BE2C (cell line): ENCODE data around the gene COPS3.

Experiments
- DNase-seq: peaks from one replicate; pipeline ENCODE4 v3.0.0-alpha.2; 2020
- H3K27me3 ChIP-seq: fragments of 250-450 bp; sonication (Bioruptor Pico); 2 replicates; pipeline ENCODE4 v1.5.1; 2020; ENCODE audit warnings: mild to moderate bottlenecking
- H3K36me3 ChIP-seq: fragments of 250-450 bp; sonication (Bioruptor Pico); 2 replicates; pipeline ENCODE4 v1.5.1; 2020; ENCODE audit warnings: mild to moderate bottlenecking
- H3K4me1 ChIP-seq: fragments of 250-450 bp; sonication (Bioruptor Pico); 2 replicates; pipeline ENCODE4 v1.5.1; 2020
- H3K4me3 ChIP-seq: 2 replicates; pipeline ENCODE4 v1.5.1; 2011; ENCODE audit warnings: low read depth, low read length
- H3K9me3 ChIP-seq: fragments of 250-450 bp; sonication (Bioruptor Pico); 2 replicates; pipeline ENCODE4 v1.5.1; 2020
- TF ChIP-seq, protein P1 (sequence below): IDR thresholded peaks from 2 replicates; pipeline ENCODE4 v1.5.1; 2012; ENCODE audit warnings: mild to moderate bottlenecking, low read depth, low read length

Gene COPS3

DNA sequence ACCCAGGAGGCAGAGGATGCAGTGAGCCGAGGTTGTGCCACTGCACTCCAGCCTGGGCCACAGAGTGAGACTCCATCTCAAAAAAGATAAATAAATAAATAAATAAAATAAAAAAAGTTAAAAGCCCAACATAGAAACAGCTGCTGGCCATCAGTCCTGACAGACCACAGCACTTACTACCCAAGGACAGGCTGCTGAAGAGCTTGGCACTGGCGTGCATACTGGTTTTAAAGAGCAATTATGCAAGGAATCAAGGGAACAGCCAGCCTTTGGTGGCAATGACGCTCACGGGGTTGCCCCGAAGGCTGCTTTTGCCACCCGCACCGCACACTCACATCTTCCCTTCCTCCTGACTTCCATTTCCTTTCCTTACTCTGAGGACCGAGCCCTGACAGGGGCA is 79.1 kb downstream of the COPS3 start:
- H3K9me3 ChIP-seq, result no peaks in the 10 kb centered on the region
- H3K4me1 ChIP-seq, result no peaks in the 10 kb centered on the region
- H3K27me3 ChIP-seq, result no peaks in the 10 kb centered on the region
- TF ChIP-seq, protein P1, sequence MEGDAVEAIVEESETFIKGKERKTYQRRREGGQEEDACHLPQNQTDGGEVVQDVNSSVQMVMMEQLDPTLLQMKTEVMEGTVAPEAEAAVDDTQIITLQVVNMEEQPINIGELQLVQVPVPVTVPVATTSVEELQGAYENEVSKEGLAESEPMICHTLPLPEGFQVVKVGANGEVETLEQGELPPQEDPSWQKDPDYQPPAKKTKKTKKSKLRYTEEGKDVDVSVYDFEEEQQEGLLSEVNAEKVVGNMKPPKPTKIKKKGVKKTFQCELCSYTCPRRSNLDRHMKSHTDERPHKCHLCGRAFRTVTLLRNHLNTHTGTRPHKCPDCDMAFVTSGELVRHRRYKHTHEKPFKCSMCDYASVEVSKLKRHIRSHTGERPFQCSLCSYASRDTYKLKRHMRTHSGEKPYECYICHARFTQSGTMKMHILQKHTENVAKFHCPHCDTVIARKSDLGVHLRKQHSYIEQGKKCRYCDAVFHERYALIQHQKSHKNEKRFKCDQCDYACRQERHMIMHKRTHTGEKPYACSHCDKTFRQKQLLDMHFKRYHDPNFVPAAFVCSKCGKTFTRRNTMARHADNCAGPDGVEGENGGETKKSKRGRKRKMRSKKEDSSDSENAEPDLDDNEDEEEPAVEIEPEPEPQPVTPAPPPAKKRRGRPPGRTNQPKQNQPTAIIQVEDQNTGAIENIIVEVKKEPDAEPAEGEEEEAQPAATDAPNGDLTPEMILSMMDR, result no peak
- no peak for DNase-seq
- no peak overlapping the region for H3K4me3 ChIP-seq
- peaks cover 21% of the 10 kb centered on the region for H3K36me3 ChIP-seq

DNA sequence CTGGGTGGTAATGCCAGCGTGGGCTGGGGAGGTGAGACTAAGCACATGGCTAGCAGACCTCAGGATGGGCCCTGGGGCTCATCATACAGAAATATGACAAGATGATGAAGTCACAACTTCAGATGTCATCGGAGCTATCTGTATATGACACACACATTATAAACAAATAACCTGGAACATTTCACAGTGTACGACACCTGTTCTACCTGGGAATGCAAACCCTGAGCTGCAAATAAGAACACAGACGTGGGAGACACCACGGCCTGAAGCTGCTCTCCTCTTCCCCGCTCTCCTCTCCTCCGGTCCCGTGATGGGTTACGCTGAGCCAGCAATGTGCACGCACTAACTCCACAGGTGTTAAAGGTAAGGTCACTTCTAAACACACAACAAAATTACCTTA is 79.8 kb downstream of the COPS3 start:
- no peak for DNase-seq
- Histone ChIP-seq H3K4me3 (no peak overlapping the region), H3K27me3 (no peaks in the 10 kb centered on the region), H3K36me3 (peaks cover 21% of the 10 kb centered on the region), H3K4me1 (no peaks in the 10 kb centered on the region), H3K9me3 (no peaks in the 10 kb centered on the region)
- TF ChIP-seq, protein P1, result no peak

DNA sequence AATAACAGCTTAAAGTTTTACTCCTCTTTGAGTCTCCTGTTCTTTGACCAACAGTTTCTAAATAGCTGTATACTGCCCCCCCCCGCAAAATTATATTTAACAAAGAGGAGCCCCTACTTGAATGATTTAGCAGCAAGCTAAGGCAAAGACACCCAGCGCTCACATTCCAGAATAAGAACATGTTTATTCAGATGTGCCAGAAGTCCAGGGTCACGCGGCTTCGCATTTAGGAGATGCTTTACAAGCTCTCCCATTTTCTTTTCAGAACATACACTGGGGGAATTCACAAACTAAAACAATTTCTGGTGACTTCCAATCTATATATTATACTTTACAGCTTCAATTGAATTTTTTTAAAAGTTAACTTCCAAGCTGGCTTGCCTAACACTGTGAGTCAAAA is 80.2 kb downstream of the COPS3 start:
- no peaks in the 10 kb centered on the region for H3K4me1 ChIP-seq
- H3K9me3 ChIP-seq, result no peaks in the 10 kb centered on the region
- no peaks in the 10 kb centered on the region for H3K27me3 ChIP-seq
- DNase-seq, result no peak
- H3K36me3 ChIP-seq, result peaks cover 21% of the 10 kb centered on the region
- TF ChIP-seq, protein P1, result no peak
- H3K4me3 ChIP-seq, result no peak overlapping the region

DNA sequence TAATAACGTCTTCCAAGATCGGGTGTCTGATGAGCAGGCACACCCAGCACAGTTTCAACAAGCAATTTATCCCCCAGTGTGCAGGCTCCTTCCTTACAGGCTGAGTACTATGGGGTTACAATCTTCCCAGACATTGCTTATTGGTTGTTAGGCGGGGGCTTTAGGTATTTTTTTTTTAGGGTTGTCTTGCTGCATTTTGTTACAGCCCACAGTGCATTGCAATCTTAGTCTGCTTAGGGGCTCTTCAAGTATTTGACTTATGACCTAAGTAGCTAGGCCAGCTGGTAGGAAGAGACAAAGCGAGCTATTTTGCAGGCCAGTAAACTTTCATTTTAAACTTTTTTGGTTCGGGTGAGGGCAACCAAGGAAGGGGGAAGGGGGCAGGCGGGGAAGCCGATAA is 80.7 kb downstream of the COPS3 start:
- Histone ChIP-seq H3K9me3 (no peaks in the 10 kb centered on the region), H3K4me1 (no peaks in the 10 kb centered on the region), H3K27me3 (no peaks in the 10 kb centered on the region), H3K36me3 (peaks cover 21% of the 10 kb centered on the region), H3K4me3 (no peak overlapping the region)
- TF ChIP-seq, protein P1, result no peak
- no peak for DNase-seq

DNA sequence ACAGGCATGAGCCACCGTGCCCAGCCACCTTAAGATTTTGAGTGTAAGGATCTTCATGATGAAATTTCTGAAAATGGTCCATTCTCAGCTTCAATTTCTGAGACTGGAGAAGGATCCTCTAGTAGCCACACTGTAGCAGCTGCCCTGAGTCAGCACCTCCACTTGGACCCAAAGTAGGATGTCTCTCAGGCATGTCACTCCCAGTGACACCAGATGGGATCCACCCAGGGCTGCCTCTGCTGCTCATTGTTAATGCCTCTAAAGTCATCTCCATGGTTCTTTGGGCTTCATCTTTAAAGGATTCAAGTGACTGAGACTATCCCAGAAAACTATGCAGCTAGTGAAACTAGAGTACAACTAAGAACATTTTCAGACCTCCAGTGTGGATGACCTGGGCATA is 82.8 kb downstream of the COPS3 start:
- Histone ChIP-seq H3K9me3 (no peaks in the 10 kb centered on the region), H3K27me3 (no peaks in the 10 kb centered on the region), H3K4me1 (no peaks in the 10 kb centered on the region), H3K36me3 (peaks cover 19% of the 10 kb centered on the region), H3K4me3 (no peak overlapping the region)
- TF ChIP-seq, protein P1, result no peak
- DNase-seq, result no peak

DNA sequence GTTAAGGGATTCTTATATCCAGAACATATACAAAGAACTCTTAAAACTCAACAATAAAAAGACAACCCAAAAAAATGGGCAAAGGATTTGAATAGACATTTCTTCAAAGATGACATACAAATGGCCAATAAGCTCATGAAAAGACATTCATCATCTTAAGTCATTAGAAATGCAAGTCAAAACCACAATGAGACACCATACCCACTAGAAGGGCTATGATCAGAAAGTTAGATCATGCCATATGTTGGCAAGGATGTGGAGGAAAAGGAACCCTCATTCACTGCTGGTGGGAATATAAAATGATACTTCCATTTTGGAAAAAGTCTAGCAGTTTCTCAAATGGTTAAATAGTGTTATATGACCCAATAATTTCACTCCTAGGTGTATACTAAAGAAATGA is 84.3 kb downstream of the COPS3 start:
- DNase-seq, result no peak
- TF ChIP-seq, protein P1, result no peak
- no peaks in the 10 kb centered on the region for H3K9me3 ChIP-seq
- no peaks in the 10 kb centered on the region for H3K27me3 ChIP-seq
- no peaks in the 10 kb centered on the region for H3K4me1 ChIP-seq
- H3K36me3 ChIP-seq, result peaks cover 6% of the 10 kb centered on the region
- H3K4me3 ChIP-seq, result no peak overlapping the region
